HepG2 (cell line): Measurements from ENCODE around the gene PCP4L1. TPM values are rescaled to one million over a fixed set of nuclear protein-coding genes. Genes with fewer than 3 reads are reported as not detected.

Source experiments
- ARID2 ChIP-seq: sonication (generic); formaldehyde crosslinking; IDR thresholded peaks from 2 replicates; pipeline ENCODE4 v1.8.1; 2022; ENCODE audit warnings: mild to moderate bottlenecking, missing genetic modification reagents, borderline replicate concordance
- ARNT2 ChIP-seq: sonication (generic); formaldehyde crosslinking; IDR thresholded peaks from 2 replicates; pipeline ENCODE4 v1.8.0; 2022; ENCODE audit warnings: mild to moderate bottlenecking, low read depth, missing genetic modification reagents, moderate library complexity
- BCL6 ChIP-seq: IDR thresholded peaks from 2 replicates; pipeline ENCODE4 v1.6.1; 2016; ENCODE audit warnings: missing genetic modification reagents, missing compliant biosample characterization
- EP300 ChIP-seq, 3 experiments: sonication (generic) in 1 of 3; formaldehyde crosslinking in 1 of 3; IDR thresholded peaks; 2 replicates each; pipeline versions ENCODE4 v1.5.1 to v1.6.1; 2011 to 2020; ENCODE audit warnings: low read depth in 2 of 3, low read length in 2 of 3, borderline replicate concordance in 1 of 3, improper control_type of control experiment in 1 of 3, mild to moderate bottlenecking in 1 of 3, missing genetic modification reagents in 1 of 3, moderate library complexity in 1 of 3
- ERF ChIP-seq: IDR thresholded peaks from 2 replicates; pipeline ENCODE4 v1.6.1; 2018; ENCODE audit warnings: missing biosample characterization, missing genetic modification reagents
- GATA4 ChIP-seq: sonication (generic); IDR thresholded peaks from 2 replicates; pipeline ENCODE4 v1.6.1; 2016; ENCODE audit warnings: antibody characterized with exemption, low read depth, borderline replicate concordance
- MIXL1 ChIP-seq: IDR thresholded peaks from 2 replicates; pipeline ENCODE4 v1.6.1; 2016
- MZF1 ChIP-seq: sonication (generic); formaldehyde crosslinking; IDR thresholded peaks from 2 replicates; pipeline ENCODE4 v1.8.1; 2023; ENCODE audit warnings: mild to moderate bottlenecking, missing genetic modification reagents, borderline replicate concordance
- NAIF1 ChIP-seq: sonication (generic); formaldehyde crosslinking; IDR thresholded peaks from 2 replicates; pipeline ENCODE4 v1.5.0; 2020; ENCODE audit warnings: mild to moderate bottlenecking, missing genetic modification reagents, borderline replicate concordance
- PAF1 ChIP-seq: IDR thresholded peaks from 2 replicates; pipeline ENCODE4 v1.6.1; 2016; ENCODE audit warnings: missing genetic modification reagents, missing compliant biosample characterization
- RBFOX2 ChIP-seq: fragments of 200-400 bp; formaldehyde crosslinking; IDR thresholded peaks from 2 replicates; pipeline ENCODE4 v1.6.1; 2017; ENCODE audit warnings: low read depth, mild to moderate bottlenecking, low read length
- REPIN1 ChIP-seq: sonication (generic); formaldehyde crosslinking; IDR thresholded peaks from 2 replicates; pipeline ENCODE4 v1.8.0; 2022; ENCODE audit warnings: missing genetic modification reagents, low read depth, mild to moderate bottlenecking, borderline replicate concordance
- SNAI1 ChIP-seq: sonication (generic); formaldehyde crosslinking; IDR thresholded peaks from 2 replicates; pipeline ENCODE4 v1.5.0; 2020; ENCODE audit warnings: mild to moderate bottlenecking, missing genetic modification reagents, borderline replicate concordance
- SOX5 ChIP-seq: IDR thresholded peaks from 2 replicates; pipeline ENCODE4 v1.6.1; 2016; ENCODE audit warnings: borderline replicate concordance
- THYN1 ChIP-seq: sonication (generic); formaldehyde crosslinking; IDR thresholded peaks from 2 replicates; pipeline ENCODE4 v1.8.1; 2023; ENCODE audit warnings: low read depth, mild to moderate bottlenecking, moderate library complexity, missing genetic modification reagents, borderline replicate concordance
- ZBTB43 ChIP-seq: sonication (generic); formaldehyde crosslinking; conservative IDR thresholded peaks from 2 replicates; pipeline ENCODE4 v1.4.0; 2020; ENCODE audit warnings: missing genetic modification reagents
- ZBTB7A ChIP-seq: sonication (generic); formaldehyde crosslinking; IDR thresholded peaks from 2 replicates; pipeline ENCODE4 v1.8.0; 2022; ENCODE audit warnings: mild to moderate bottlenecking, missing genetic modification reagents
- ZKSCAN8 ChIP-seq: IDR thresholded peaks from 2 replicates; pipeline ENCODE4 v1.6.1; 2016; ENCODE audit warnings: borderline replicate concordance, missing genetic modification reagents, missing compliant biosample characterization
- ZNF205 ChIP-seq: IDR thresholded peaks from 2 replicates; pipeline ENCODE4 v1.6.1; 2018; ENCODE audit warnings: missing biosample characterization, missing genetic modification reagents
- ZNF235 ChIP-seq: sonication (generic); formaldehyde crosslinking; IDR thresholded peaks from 2 replicates; pipeline ENCODE4 v1.8.1; 2023; ENCODE audit warnings: mild to moderate bottlenecking, missing genetic modification reagents, borderline replicate concordance
- ZNF264 ChIP-seq: sonication (generic); formaldehyde crosslinking; IDR thresholded peaks from 2 replicates; pipeline ENCODE4 v1.4.0; 2020; ENCODE audit warnings: missing genetic modification reagents
- ZNF354B ChIP-seq: sonication (generic); formaldehyde crosslinking; IDR thresholded peaks from 2 replicates; pipeline ENCODE4 v1.8.0; 2022; ENCODE audit warnings: mild to moderate bottlenecking, missing genetic modification reagents
- ZNF543 ChIP-seq: sonication (generic); formaldehyde crosslinking; IDR thresholded peaks from 2 replicates; pipeline ENCODE4 v1.4.0; 2020; ENCODE audit warnings: mild to moderate bottlenecking, missing genetic modification reagents
- ZNF547 ChIP-seq: sonication (generic); formaldehyde crosslinking; IDR thresholded peaks from 2 replicates; pipeline ENCODE4 v1.5.1; 2020; ENCODE audit warnings: mild to moderate bottlenecking, missing genetic modification reagents
- ZNF577 ChIP-seq: sonication (generic); formaldehyde crosslinking; IDR thresholded peaks from 2 replicates; pipeline ENCODE4 v1.4.0; 2020; ENCODE audit warnings: mild to moderate bottlenecking, low read depth, missing genetic modification reagents, borderline replicate concordance
- ZNF737 ChIP-seq: sonication (generic); formaldehyde crosslinking; IDR thresholded peaks from 2 replicates; pipeline ENCODE4 v1.5.0; 2020; ENCODE audit warnings: missing genetic modification reagents, mild to moderate bottlenecking, borderline replicate concordance
- ZSCAN30 ChIP-seq: sonication (generic); formaldehyde crosslinking; IDR thresholded peaks from 2 replicates; pipeline ENCODE4 v1.5.0; 2020; ENCODE audit warnings: mild to moderate bottlenecking, missing genetic modification reagents
- polyA plus RNA-seq, 8 experiments: library from polyadenylated mRNA; depleted of rRNA in 3 of 8; stranded (reverse) in 7 of 8; unstranded in 1 of 8; fragments of >200 nt; fragmentation: Illumina TruSeq in 4 of 8; extraction: Trizol in 4 of 8; gene quantifications; 2 replicates each; pipeline versions ENCODE4 v1.2.1 to v1.2.3, GENCODE V29; 2011 to 2016; ENCODE audit warnings: low read depth in 4 of 8, missing spikeins in 1 of 8, mixed read lengths in 1 of 8; ENCODE audit not compliant: insufficient read depth in 1 of 8
- total RNA-seq, 5 experiments: library from RNA; depleted of rRNA; stranded (reverse); fragments of >200 nt; fragmentation: Illumina TruSeq; extraction: Trizol; gene quantifications; 2 replicates each; pipeline ENCODE4 v1.2.3, GENCODE V29; 2016; ENCODE audit warnings: low read depth in 1 of 5
- TF ChIP-seq, protein P1 (sequence below): sonication (generic); formaldehyde crosslinking; IDR thresholded peaks from 2 replicates; pipeline ENCODE4 v1.4.0; 2020; ENCODE audit warnings: missing genetic modification reagents
- TF ChIP-seq, protein P2 (sequence below): sonication (generic); formaldehyde crosslinking; IDR thresholded peaks from 2 replicates; pipeline ENCODE4 v1.4.0; 2020; ENCODE audit warnings: missing genetic modification reagents, mild to moderate bottlenecking, borderline replicate concordance

Gene PCP4L1
- total and polyA plus RNA-seq, 2 of the 13 experiments (the other 11 are each of a cell fraction or from before 2014, with no cell fraction given), result 0.28 TPM; not detected in 1

- TF ChIP-seq, protein P1, sequence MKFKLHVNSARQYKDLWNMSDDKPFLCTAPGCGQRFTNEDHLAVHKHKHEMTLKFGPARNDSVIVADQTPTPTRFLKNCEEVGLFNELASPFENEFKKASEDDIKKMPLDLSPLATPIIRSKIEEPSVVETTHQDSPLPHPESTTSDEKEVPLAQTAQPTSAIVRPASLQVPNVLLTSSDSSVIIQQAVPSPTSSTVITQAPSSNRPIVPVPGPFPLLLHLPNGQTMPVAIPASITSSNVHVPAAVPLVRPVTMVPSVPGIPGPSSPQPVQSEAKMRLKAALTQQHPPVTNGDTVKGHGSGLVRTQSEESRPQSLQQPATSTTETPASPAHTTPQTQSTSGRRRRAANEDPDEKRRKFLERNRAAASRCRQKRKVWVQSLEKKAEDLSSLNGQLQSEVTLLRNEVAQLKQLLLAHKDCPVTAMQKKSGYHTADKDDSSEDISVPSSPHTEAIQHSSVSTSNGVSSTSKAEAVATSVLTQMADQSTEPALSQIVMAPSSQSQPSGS (CRISPR knock-in tag), result peak; percentile 19; the same call in 1 of the 2 replicates
- TF ChIP-seq ZNF737 (CRISPR knock-in tag), result no peak
- no peak for TF ChIP-seq REPIN1 (CRISPR knock-in tag)
- no peak for TF ChIP-seq ZNF543 (CRISPR knock-in tag)
- no peak for TF ChIP-seq ZNF205 (CRISPR knock-in tag)
- TF ChIP-seq ZBTB7A, result no peak
- TF ChIP-seq ERF (CRISPR knock-in tag), result 0 out of 2 replicates have a peak, but pooled peaks have one; percentile 18
- TF ChIP-seq SNAI1, result no peak
- peak; percentile 83; the same call in 1 of the 2 replicates for TF ChIP-seq PAF1 (CRISPR knock-in tag)
- TF ChIP-seq THYN1 (CRISPR knock-in tag), result no peak
- no peak for TF ChIP-seq ZNF577 (CRISPR knock-in tag)
- TF ChIP-seq, protein P2, sequence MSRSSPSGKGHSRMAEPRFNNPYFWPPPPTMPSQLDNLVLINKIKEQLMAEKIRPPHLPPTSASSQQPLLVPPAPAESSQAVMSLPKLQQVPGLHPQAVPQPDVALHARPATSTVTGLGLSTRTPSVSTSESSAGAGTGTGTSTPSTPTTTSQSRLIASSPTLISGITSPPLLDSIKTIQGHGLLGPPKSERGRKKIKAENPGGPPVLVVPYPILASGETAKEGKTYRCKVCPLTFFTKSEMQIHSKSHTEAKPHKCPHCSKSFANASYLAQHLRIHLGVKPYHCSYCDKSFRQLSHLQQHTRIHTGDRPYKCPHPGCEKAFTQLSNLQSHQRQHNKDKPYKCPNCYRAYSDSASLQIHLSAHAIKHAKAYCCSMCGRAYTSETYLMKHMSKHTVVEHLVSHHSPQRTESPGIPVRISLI (CRISPR knock-in tag), result peak; percentile 42; the same call in 1 of the 2 replicates
- TF ChIP-seq ARNT2 (CRISPR knock-in tag), result peak; percentile 45; the same call in 1 of the 2 replicates
- peak; percentile 17; the same call in 1 of the 2 replicates for TF ChIP-seq GATA4
- TF ChIP-seq ZBTB43, result no peak
- TF ChIP-seq SOX5, result no peak
- TF ChIP-seq ZNF264 (CRISPR knock-in tag), result no peak
- 0 out of 2 replicates have a peak, but pooled peaks have one; percentile 16 for TF ChIP-seq NAIF1 (CRISPR knock-in tag)
- 0 out of 2 replicates have a peak, but pooled peaks have one; percentile 18 for TF ChIP-seq ZSCAN30
- TF ChIP-seq ARID2 (CRISPR knock-in tag), result no peak
- no peak for TF ChIP-seq EP300 (IDR thresholded peaks at IDR 0.05; ENCODE audit: low read depth in 2 of 2, low read length in 2 of 2)
- TF ChIP-seq EP300 (CRISPR knock-in tag; IDR thresholded peaks at IDR 0.05; ENCODE audit: borderline replicate concordance), result no peak
- peak; percentile 81 for TF ChIP-seq MIXL1 (CRISPR knock-in tag)
- TF ChIP-seq ZNF547 (CRISPR knock-in tag), result no peak
- TF ChIP-seq ZKSCAN8, result no peak; the same call in 1 of the 2 replicates
- TF ChIP-seq ZNF354B (CRISPR knock-in tag), result no peak
- peak; percentile 78 for TF ChIP-seq RBFOX2
- TF ChIP-seq ZNF235 (CRISPR knock-in tag), result no peak
- TF ChIP-seq BCL6 (CRISPR knock-in tag), result no peak
- no peak for TF ChIP-seq MZF1 (CRISPR knock-in tag)
Observed at GRCh38 chr1:161220002-161220401, 38.5 kb upstream of the PCP4L1 start (continued).
